Mammary epithelial cell (primary cell): ENCODE results near the gene RACGAP1.

Experiments used
- EZH2 ChIP-seq: IDR thresholded peaks from 2 replicates; pipeline ENCODE4 v1.6.1; 2012; ENCODE audit warnings: low read length, inconsistent platforms, borderline replicate concordance
- TF ChIP-seq, protein P1 (sequence below), 2 donors: IDR thresholded peaks in 1 of 2; conservative IDR thresholded peaks in 1 of 2; 2 replicates each; pipeline ENCODE4 v1.5.1; 2011 to 2012; ENCODE audit warnings: inconsistent platforms in 2 of 2, low read length in 2 of 2, mild to moderate bottlenecking in 2 of 2, control low read depth in 1 of 2, low read depth in 1 of 2; ENCODE audit not compliant: insufficient read depth in 1 of 2; ENCODE audit errors: extremely low read depth in 1 of 2

DNA sequence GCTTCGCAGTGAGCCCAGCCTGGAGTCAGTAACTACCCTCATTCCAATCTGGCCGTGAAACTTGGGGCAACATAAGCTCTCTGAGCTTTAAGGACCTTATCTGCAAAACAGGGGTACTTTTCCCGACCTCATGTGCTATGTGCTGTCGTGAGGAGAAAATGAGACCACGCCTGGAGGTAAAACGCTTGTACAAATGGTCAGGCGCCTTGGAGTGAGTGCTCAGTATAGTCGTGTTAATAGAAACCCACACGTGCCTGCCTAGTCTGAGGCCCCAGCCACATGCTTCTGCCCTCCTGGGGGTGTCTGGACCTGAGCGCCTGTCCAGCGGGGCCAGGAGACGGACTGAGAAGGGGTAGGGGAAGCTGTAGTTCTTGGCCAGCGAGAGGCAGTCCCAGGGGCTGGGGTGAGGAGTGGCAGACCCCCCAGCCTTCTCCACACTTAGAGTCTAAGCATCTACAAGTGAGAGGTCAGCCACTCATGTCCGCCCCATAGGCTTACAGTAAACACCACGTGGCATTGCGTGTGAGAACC lies 58.7 kb downstream of the RACGAP1 start:
- TF ChIP-seq, protein P1, sequence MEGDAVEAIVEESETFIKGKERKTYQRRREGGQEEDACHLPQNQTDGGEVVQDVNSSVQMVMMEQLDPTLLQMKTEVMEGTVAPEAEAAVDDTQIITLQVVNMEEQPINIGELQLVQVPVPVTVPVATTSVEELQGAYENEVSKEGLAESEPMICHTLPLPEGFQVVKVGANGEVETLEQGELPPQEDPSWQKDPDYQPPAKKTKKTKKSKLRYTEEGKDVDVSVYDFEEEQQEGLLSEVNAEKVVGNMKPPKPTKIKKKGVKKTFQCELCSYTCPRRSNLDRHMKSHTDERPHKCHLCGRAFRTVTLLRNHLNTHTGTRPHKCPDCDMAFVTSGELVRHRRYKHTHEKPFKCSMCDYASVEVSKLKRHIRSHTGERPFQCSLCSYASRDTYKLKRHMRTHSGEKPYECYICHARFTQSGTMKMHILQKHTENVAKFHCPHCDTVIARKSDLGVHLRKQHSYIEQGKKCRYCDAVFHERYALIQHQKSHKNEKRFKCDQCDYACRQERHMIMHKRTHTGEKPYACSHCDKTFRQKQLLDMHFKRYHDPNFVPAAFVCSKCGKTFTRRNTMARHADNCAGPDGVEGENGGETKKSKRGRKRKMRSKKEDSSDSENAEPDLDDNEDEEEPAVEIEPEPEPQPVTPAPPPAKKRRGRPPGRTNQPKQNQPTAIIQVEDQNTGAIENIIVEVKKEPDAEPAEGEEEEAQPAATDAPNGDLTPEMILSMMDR (conservative IDR thresholded peaks at IDR 0.05 in 1 of 2, IDR thresholded peaks at IDR 0.05 in 1 of 2; ENCODE audit: extremely low read depth in 1 of 2, insufficient read depth in 1 of 2, low read depth in 1 of 2, low read length in 2 of 2) = no peak
- no peak for TF ChIP-seq EZH2
